GM12878 (cell line): ENCODE results near the gene KIRREL3. TPM values are rescaled to one million over a fixed set of nuclear protein-coding genes. Genes with fewer than 3 reads are reported as not detected.
A peak's percentile ranks its signal among the peaks of the same experiment; 100 is the strongest.
"Not testable (repeated sequence)": the region's sequence is repeated elsewhere in the genome, so short reads cannot be mapped to it uniquely, and the experiment has no call there.

Experiments used
- ATAC-seq: fragments of 200-7000 bp; cut with Tn5 transposase; 3 replicates; pipeline ENCODE4 v1.9.1; 2020; ENCODE audit warnings: mild to moderate bottlenecking, moderate library complexity
- BruUV-seq: library from RNA; stranded (reverse); fragments of 400-500 nt; replicated peaks from 2 replicates; lab custom pipeline; 2021; lab: Mats Ljungman, UMichigan
- CTCF ChIA-PET: fragments of 300-600 bp; sonication (Branson Sonifier 250); formaldehyde crosslinking; extraction: SDS; loops from one replicate; lab custom pipeline; 2021; ENCODE audit warnings: inconsistent platforms; lab: Yijun Ruan, JAX
- POLR2A ChIA-PET: fragments of 350-600 bp; formaldehyde crosslinking; extraction: SDS; loops from one replicate; lab custom pipeline; 2021; ENCODE audit warnings: inconsistent platforms; lab: Charles Lee
- RAD21 ChIA-PET: fragments of 300-600 bp; sonication (Branson Sonifier 250); formaldehyde crosslinking; loops from one replicate; lab custom pipeline; 2023; ENCODE audit warnings: antibody characterized with exemption; ENCODE audit not compliant: unreplicated experiment; lab: Charles Lee
- SMC1A ChIA-PET: fragments of 300-600 bp; sonication (Branson Sonifier 250); formaldehyde crosslinking; loops from one replicate; lab custom pipeline; 2023; ENCODE audit not compliant: unreplicated experiment, uncharacterized antibody; lab: Charles Lee
- DNase-seq: peaks from one replicate; pipeline ENCODE4 v3.0.0-alpha.2; 2011; ENCODE audit warnings: low read depth, low spot score
- FAIRE-seq: peaks from 3 replicates; lab custom pipeline; 2011; peaks lifted over from hg19 to GRCh38; lab: Jason Lieb, UNC
- H2AFZ ChIP-seq: 2 replicates; pipeline ENCODE4 v1.6.0; 2011; ENCODE audit warnings: low read depth, low read length, control low read depth; ENCODE audit not compliant: control insufficient read depth
- H3K27ac ChIP-seq: 2 replicates; pipeline ENCODE4 v1.5.1; 2011; ENCODE audit warnings: control low read depth; ENCODE audit not compliant: control insufficient read depth, insufficient read depth
- H3K27me3 ChIP-seq, 2 experiments: replicated peaks in 1 of 2; 2 replicates each; pipeline versions ENCODE4 v1.6.0 to v1.6.1; 2011; ENCODE audit warnings: low read length in 1 of 2; ENCODE audit not compliant: control insufficient read depth in 2 of 2, insufficient read depth in 2 of 2
- H3K36me3 ChIP-seq, 2 experiments: 2 replicates each; pipeline ENCODE4 v1.5.1; 2011; ENCODE audit warnings: low read length in 1 of 2; ENCODE audit not compliant: control insufficient read depth in 2 of 2, insufficient read depth in 2 of 2
- H3K4me1 ChIP-seq: 2 replicates; pipeline ENCODE4 v1.6.1; 2011; ENCODE audit warnings: mild to moderate bottlenecking, low read length, moderate library complexity, mixed read lengths; ENCODE audit not compliant: control insufficient read depth, insufficient read depth
- H3K4me2 ChIP-seq: 2 replicates; pipeline ENCODE4 v1.6.0; 2011; ENCODE audit warnings: control low read depth; ENCODE audit not compliant: control insufficient read depth, insufficient read depth
- H3K4me3 ChIP-seq: fragments of 200-600 bp; sonication (generic); 2 replicates; pipeline ENCODE4 v1.5.1; 2016
- H3K79me2 ChIP-seq: 2 replicates; pipeline ENCODE4 v1.6.0; 2011; ENCODE audit warnings: low read length; ENCODE audit not compliant: control insufficient read depth, insufficient read depth
- H3K9ac ChIP-seq: 2 replicates; pipeline ENCODE4 v1.8.0; 2011; ENCODE audit warnings: low read length, control low read depth, mixed read lengths; ENCODE audit not compliant: control insufficient read depth, insufficient read depth
- H3K9me3 ChIP-seq: replicated peaks from 3 replicates; pipeline ENCODE4 v1.5.1; 2011; ENCODE audit warnings: mild to moderate bottlenecking, low read length; ENCODE audit not compliant: control insufficient read depth, insufficient read depth
- H4K20me1 ChIP-seq: 2 replicates; pipeline ENCODE4 v1.6.0; 2011; ENCODE audit not compliant: control insufficient read depth, insufficient read depth
- ATF2 ChIP-seq: IDR thresholded peaks from 2 replicates; pipeline ENCODE4 v1.6.1; 2012; ENCODE audit warnings: low read length, inconsistent platforms
- CHD2 ChIP-seq: IDR thresholded peaks from 2 replicates; pipeline ENCODE4 v1.6.1; 2011; ENCODE audit warnings: low read depth, low read length, improper control_type of control experiment, borderline replicate concordance
- DPF2 ChIP-seq: fragments of 450-650 bp; IDR thresholded peaks from 2 replicates; pipeline ENCODE4 v1.6.1; 2017; ENCODE audit warnings: mild to moderate bottlenecking
- HDAC2 ChIP-seq: fragments of 200-600 bp; sonication (generic); IDR thresholded peaks from 2 replicates; pipeline ENCODE4 v1.6.1; 2017
- NR2C1 ChIP-seq: fragments of 450-650 bp; IDR thresholded peaks from 2 replicates; pipeline ENCODE4 v1.6.1; 2017; ENCODE audit warnings: antibody characterized with exemption, mild to moderate bottlenecking, moderate library complexity
- RCOR1 ChIP-seq: conservative IDR thresholded peaks from 2 replicates; pipeline ENCODE4 v1.6.1; 2012; ENCODE audit warnings: low read depth, low read length, improper control_type of control experiment
- RELA ChIP-seq: fragments of 450-650 bp; IDR thresholded peaks from 2 replicates; pipeline ENCODE4 v1.8.0; 2014; ENCODE audit warnings: borderline replicate concordance; ENCODE audit not compliant: partially characterized antibody
- RFX5 ChIP-seq: IDR thresholded peaks from 2 replicates; pipeline ENCODE4 v1.6.1; 2011; ENCODE audit warnings: low read depth, low read length, improper control_type of control experiment
- TARDBP ChIP-seq: IDR thresholded peaks from 2 replicates; pipeline ENCODE4 v1.6.1; 2016; ENCODE audit warnings: borderline replicate concordance
- TCF3 ChIP-seq: IDR thresholded peaks from 2 replicates; pipeline ENCODE4 v1.6.1; 2012; ENCODE audit warnings: low read depth, mild to moderate bottlenecking, low read length, borderline replicate concordance; ENCODE audit not compliant: insufficient read depth
- ZBTB33 ChIP-seq: fragments of 450-650 bp; IDR thresholded peaks from 2 replicates; pipeline ENCODE4 v1.6.1; 2017; ENCODE audit warnings: mild to moderate bottlenecking
- WGBS: methylation state at CpG from one replicate; pipeline ENCODE4 v1.1.6; 2016; ENCODE audit warnings: low lambda C conversion rate; ENCODE audit not compliant: insufficient replicate concordance, insufficient coverage; ENCODE audit errors: missing lambda C conversion rate; 5-methylcytosine and 5-hydroxymethylcytosine counted together
- in situ Hi-C: fragments of 300-500 bp; cut with MboI; formaldehyde crosslinking; loops from 9 replicates; pipeline ENCODE4 v1.14.3; 2018; ENCODE audit warnings: mixed read lengths
- intact Hi-C: fragments of 100-400 bp; cut with micrococcal nuclease; formaldehyde crosslinking; loops from one replicate; pipeline ENCODE4 v1.14.2; 2022; ENCODE audit not compliant: unreplicated experiment
- polyA plus RNA-seq, 11 experiments: library from polyadenylated mRNA; depleted of rRNA in 4 of 11; unstranded in 6 of 11; stranded (reverse) in 5 of 11; fragments of >200 nt; fragmentation: Nextera tagmentation in 4 of 11; fragmentation: Illumina TruSeq in 1 of 11; extraction: Ambion mirVana in 4 of 11; extraction: Trizol in 1 of 11; gene quantifications; 1 replicate in 1 of 11; 2 replicates in 10 of 11; pipeline versions ENCODE4 v1.2.1 to v1.2.3, GENCODE V29; 2011 to 2016; ENCODE audit warnings: inconsistent platforms in 2 of 11, missing spikeins in 2 of 11, low read depth in 1 of 11
- total RNA-seq, 4 experiments: library from RNA; depleted of rRNA in 3 of 4; stranded (reverse); fragments of >200 nt in 3 of 4; fragmentation: Illumina TruSeq in 1 of 4; extraction: Trizol in 1 of 4; gene quantifications; 2 replicates each; pipeline versions ENCODE4 v1.2.1 to v1.2.3, GENCODE V29; 2013 to 2021
- TF ChIP-seq, protein P1 (sequence below): fragments of 450-650 bp; IDR thresholded peaks from 2 replicates; pipeline ENCODE4 v1.6.1; 2017; ENCODE audit warnings: borderline replicate concordance

Gene KIRREL3
- total and polyA plus RNA-seq, 10 of the 15 experiments (the other 5 are each of a cell fraction or from before 2014, with no cell fraction given) = under 0.01 TPM; not detected in 9

DNA sequence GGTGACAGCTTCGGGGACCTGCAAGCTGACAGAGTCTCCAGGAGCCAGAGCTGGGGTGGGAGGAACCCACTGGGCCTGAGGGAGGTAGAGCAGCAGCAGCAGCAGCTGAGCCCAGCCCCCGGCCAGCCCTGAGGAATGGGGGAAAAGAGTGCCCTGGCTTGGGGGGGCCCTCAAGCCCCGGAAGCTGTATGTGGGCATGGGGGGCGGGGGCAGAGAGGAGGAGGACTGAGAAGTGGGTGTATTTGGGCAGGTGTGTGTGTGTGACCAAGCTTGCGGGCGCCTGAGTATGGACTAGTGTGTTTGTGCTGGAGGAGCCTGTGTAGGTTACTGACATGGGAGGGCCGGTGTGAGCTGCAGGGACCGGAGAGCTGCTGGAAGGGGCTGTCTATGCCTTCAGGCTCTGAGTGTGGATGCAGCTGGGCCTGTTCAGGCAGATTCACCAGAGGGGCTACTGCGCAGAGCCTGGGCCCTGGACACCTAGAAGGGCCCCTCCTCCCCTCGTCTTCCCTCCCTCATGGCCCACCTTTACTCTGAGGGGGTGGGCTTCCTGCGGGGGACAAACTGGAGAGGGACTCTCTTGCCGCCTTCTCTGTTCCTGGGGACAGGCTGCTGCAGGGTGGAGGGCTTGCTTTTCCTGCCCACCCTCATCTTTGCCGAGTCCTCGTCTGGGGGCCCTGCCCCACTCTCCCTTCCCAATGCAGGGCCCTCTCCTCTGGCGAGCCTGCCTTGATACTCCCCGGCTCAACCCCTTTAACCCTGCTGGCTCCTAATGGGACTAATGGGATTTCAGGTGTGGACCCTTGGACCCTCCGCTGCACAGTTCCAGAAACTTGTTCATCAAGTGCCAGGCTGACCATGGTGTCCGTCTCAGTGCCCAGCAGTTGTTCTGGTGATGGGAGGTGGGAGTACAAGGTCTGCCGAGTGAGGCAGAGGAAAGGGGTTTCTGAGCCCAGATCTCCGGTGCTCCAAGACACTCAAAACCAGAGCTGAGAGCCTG, 616.9 kb downstream of the KIRREL3 start:
- Histone ChIP-seq H3K36me3 (no peaks in the 10 kb centered on the region), H3K9me3 (no peaks in the 10 kb centered on the region), H2AFZ (no peak overlapping the region), H3K4me1 (no peaks in the 10 kb centered on the region), H3K27me3 (no peaks in the 10 kb centered on the region), H4K20me1 (no peaks in the 10 kb centered on the region), H3K79me2 (no peaks in the 10 kb centered on the region), H3K4me3 (no peak overlapping the region), H3K4me2 (no peak overlapping the region), H3K27ac (no peak overlapping the region), H3K9ac (no peak overlapping the region)
- peak; percentile 24; the same call in 2 of the 3 replicates for ATAC-seq
- WGBS = 50% methylated on average over 20 of the region's 20 CpGs
- CTCF ChIA-PET = no interaction called here
- in situ Hi-C loops (no loop called here), intact Hi-C loops (no loop called here)
- BruUV-seq = no TSS peak
- no peak for DNase-seq
- TF ChIP-seq NR2C1 = no peak
- no peak for TF ChIP-seq ZBTB33
- TF ChIP-seq RCOR1 = no peak
- TF ChIP-seq TCF3 = no peak
- no peak for TF ChIP-seq CHD2
- TF ChIP-seq HDAC2 = no peak
- TF ChIP-seq RFX5 = no peak
- TF ChIP-seq DPF2 = no peak
- no peak for TF ChIP-seq TARDBP
- no peak for TF ChIP-seq RELA
- no peak for TF ChIP-seq ATF2
- TF ChIP-seq, protein P1, sequence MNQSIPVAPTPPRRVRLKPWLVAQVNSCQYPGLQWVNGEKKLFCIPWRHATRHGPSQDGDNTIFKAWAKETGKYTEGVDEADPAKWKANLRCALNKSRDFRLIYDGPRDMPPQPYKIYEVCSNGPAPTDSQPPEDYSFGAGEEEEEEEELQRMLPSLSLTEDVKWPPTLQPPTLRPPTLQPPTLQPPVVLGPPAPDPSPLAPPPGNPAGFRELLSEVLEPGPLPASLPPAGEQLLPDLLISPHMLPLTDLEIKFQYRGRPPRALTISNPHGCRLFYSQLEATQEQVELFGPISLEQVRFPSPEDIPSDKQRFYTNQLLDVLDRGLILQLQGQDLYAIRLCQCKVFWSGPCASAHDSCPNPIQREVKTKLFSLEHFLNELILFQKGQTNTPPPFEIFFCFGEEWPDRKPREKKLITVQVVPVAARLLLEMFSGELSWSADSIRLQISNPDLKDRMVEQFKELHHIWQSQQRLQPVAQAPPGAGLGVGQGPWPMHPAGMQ = no peak
- RAD21 ChIA-PET = no interaction called here
- FAIRE-seq = no peak
- POLR2A ChIA-PET = no interaction called here
- SMC1A ChIA-PET = interaction anchor here (0.7 kb wide), 1 partner anchor 564 kb away, joined by 3 read pairs; no protein-coding TSS in a partner anchor

DNA sequence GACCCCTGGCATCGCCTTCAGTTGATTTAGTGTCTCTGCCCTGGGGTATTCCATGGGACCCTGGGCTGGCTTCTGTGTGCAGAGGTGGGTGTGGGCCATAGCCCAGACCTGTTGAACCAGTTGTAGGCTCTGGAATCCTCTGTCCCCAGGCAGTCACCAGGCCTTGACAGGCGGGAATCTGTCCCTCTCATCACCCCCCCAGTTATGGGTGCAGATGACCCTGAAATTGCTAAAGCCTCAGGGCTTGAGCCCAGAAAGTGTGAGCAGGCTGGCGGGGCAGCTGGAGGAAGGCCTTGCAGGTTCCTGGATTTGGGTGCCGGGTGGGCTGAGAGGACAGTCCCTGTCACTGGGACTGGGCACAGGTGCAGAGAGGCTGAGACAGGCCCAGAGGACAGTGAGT, 617.9 kb downstream of the KIRREL3 start:
- H3K4me3 ChIP-seq, H3K79me2 ChIP-seq, H3K27ac ChIP-seq, RAD21 ChIA-PET, POLR2A ChIA-PET, H3K27me3 ChIP-seq, H2AFZ ChIP-seq, H3K4me1 ChIP-seq, H3K4me2 ChIP-seq, in situ Hi-C loops, H3K36me3 ChIP-seq, H4K20me1 ChIP-seq, FAIRE-seq, H3K9me3 ChIP-seq, CTCF ChIA-PET, intact Hi-C loops, DNase-seq, H3K9ac ChIP-seq, BruUV-seq, ATAC-seq: not testable (repeated sequence)
- SMC1A ChIA-PET = interaction anchor here (0.7 kb wide), 1 partner anchor 565 kb away, joined by 3 read pairs; no protein-coding TSS in a partner anchor
- WGBS = 49% methylated on average over 4 of the region's 4 CpGs
